Measurements from ENCODE around the gene NAALADL2.

DNA sequence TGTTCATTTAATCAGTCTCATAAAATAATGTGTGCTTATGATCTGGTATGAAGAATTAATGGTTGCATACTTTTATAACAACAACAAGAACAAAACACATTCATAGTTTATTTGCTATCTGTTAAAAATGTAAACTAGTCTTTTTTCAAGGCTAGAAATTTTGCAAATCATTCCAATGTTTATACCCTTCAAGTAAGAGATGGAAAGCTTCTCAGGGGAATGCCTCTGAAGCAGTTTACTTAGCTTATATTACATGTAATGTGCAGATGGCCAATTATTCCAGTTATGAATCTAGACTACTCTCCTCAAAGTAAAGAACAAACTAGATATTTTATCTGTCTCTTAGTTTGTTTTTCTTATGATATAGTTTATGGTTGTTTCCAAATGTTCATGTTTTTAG, 575.4 kb downstream of the NAALADL2 start:
- TF ChIP-seq, protein P1, sequence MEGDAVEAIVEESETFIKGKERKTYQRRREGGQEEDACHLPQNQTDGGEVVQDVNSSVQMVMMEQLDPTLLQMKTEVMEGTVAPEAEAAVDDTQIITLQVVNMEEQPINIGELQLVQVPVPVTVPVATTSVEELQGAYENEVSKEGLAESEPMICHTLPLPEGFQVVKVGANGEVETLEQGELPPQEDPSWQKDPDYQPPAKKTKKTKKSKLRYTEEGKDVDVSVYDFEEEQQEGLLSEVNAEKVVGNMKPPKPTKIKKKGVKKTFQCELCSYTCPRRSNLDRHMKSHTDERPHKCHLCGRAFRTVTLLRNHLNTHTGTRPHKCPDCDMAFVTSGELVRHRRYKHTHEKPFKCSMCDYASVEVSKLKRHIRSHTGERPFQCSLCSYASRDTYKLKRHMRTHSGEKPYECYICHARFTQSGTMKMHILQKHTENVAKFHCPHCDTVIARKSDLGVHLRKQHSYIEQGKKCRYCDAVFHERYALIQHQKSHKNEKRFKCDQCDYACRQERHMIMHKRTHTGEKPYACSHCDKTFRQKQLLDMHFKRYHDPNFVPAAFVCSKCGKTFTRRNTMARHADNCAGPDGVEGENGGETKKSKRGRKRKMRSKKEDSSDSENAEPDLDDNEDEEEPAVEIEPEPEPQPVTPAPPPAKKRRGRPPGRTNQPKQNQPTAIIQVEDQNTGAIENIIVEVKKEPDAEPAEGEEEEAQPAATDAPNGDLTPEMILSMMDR (IDR thresholded peaks at IDR 0.05; ENCODE audit: extremely low read depth in 1 of 2, insufficient read depth in 1 of 2, low read depth in 1 of 2, low read length in 2 of 2): no peak
- TF ChIP-seq POLR2AphosphoS5 (IDR thresholded peaks at IDR 0.05; ENCODE audit: insufficient read depth, low read depth, low read length) (no peak), GATA2 (IDR thresholded peaks at IDR 0.05; ENCODE audit: insufficient read depth, insufficient read length, low read depth, low read length) (no peak), POLR2A (IDR thresholded peaks at IDR 0.05; ENCODE audit: low read depth, low read length) (no peak)
- TF ChIP-seq, protein P2, sequence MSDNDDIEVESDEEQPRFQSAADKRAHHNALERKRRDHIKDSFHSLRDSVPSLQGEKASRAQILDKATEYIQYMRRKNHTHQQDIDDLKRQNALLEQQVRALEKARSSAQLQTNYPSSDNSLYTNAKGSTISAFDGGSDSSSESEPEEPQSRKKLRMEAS (IDR thresholded peaks at IDR 0.05; ENCODE audit: insufficient read depth, insufficient read length): no peak

Measured in endothelial cell of umbilical vein (primary cell).